NCI-H82 treated with DMSO at 0.1 percent for 48 hours (cell line): ENCODE data around the gene THRAP3.

ENCODE experiments used
- DNase-seq: peaks from one replicate; lab custom pipeline; 2025; ENCODE audit not compliant: unreplicated experiment; lab: John Stamatoyannopoulos, UW

Gene THRAP3

DNA sequence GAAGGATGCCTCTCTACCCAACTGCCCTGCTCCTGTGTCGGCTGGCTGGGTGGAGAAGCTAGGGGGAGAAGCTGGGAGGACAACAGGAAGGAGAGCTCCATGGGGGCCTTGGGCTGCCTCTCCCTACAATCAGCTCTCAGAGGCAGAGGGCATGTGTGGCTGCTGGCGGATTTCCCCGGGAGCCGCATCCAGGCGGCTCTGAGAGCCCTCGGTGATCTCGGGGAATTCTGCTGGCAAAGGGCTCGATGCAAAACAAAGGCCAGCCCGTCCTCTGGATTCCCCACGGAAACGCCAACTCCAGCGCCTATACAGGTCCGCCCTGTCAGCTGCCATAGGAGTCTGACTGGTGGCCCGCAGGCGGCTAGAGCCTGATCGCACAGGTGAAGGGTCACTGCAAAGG, 125.6 kb downstream of the THRAP3 start:
- no peak for DNase-seq

DNA sequence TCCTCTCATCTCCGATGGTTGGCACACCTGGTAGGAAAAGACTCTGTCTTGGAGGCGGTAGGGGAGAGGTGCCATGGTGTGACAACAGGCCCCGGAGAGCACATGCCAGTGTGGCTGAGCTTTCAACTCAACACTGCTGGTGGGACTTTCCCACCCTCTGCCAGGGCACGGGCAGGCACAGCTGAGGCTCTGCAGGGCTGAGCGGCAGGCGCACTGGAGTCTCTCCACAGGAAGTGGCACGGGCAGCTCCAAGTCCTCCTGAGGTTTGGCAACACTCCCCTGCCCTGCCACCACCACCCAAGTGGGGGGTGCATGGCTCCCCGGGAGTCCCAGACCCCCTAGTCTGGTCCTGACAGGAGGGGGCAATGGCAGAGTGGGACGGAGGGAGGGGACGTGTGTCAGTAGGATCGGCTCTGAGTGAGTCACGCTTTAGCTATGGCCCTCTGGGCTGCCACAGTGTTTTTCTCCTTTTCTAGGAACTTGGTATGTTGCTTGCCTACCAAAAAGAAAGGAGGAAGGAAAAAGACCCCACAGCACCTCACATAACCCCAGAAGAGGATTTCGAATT, 126.5 kb downstream of the THRAP3 start:
- no peak for DNase-seq

DNA sequence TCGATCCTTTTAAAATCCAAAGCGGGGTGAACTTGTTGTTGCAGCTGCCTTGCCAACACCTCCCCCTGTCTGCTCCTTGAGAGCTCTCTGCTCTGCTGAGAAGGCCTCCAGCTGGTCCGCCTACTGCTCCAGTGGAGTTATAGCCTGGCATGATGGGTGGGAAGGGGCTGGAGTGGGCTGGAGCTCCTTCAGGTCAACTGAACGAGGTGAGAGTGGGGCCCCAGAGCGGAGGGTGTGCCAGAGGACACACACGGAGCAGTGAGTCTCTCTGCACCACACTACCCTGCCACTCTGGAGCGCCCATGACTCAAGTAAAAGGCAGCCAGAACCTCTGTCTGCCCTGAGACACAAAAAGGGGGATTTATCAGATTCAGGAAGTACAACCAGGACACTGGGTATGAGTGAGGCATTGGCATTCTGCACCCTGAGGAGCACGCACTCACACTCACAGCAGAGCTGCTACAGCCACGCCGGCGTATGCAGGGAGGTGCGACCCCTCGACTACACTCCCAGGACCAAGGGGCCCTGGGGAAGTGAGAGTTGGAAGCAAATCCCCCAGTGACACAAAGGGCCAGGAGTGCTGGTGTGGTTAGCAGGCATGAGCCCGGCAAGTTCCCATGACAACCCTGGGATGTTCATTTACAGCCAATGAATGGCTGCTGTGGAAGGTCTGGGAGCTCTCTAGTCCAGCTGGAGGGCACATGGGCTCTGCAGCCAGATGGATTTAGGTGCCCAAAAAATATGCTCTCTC, 127.2 kb downstream of the THRAP3 start:
- no peak for DNase-seq

DNA sequence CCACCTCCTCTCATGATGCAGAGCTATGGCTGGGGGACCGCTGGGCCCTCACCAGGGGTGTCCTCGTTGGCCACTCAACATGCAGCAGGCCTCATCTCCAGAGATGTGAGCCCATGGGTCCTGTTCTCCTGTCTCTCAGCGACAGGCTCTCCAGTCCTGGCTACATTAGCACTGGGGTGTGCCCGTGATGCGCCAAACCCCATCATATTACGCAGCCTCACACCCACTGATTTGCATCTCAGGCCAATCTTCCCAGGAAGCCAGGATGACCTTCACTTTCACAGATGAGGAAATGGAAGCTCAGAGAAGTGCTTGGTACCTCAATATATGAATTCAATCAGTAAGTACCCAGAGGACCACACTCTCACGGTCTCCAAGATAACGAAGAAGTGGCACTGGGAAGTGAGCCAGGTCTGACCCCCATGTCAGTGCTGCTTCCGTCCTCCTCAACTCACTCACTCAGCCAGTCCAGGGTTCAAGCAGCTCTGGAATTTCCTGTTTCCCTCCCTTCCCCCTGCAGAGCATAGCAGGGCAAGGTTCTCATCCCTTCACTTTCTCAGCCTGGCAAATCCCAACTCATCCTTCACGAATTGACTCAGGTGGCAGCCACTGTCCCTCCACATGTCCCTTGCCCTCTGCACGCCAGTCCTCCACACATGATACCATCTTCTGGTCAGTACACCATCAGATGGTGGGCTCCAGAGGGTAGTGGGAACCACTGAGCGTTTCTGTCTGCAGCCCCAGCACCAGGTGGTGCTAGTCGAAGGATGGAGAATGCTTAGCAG, 128.1 kb downstream of the THRAP3 start:
- no peak for DNase-seq

DNA sequence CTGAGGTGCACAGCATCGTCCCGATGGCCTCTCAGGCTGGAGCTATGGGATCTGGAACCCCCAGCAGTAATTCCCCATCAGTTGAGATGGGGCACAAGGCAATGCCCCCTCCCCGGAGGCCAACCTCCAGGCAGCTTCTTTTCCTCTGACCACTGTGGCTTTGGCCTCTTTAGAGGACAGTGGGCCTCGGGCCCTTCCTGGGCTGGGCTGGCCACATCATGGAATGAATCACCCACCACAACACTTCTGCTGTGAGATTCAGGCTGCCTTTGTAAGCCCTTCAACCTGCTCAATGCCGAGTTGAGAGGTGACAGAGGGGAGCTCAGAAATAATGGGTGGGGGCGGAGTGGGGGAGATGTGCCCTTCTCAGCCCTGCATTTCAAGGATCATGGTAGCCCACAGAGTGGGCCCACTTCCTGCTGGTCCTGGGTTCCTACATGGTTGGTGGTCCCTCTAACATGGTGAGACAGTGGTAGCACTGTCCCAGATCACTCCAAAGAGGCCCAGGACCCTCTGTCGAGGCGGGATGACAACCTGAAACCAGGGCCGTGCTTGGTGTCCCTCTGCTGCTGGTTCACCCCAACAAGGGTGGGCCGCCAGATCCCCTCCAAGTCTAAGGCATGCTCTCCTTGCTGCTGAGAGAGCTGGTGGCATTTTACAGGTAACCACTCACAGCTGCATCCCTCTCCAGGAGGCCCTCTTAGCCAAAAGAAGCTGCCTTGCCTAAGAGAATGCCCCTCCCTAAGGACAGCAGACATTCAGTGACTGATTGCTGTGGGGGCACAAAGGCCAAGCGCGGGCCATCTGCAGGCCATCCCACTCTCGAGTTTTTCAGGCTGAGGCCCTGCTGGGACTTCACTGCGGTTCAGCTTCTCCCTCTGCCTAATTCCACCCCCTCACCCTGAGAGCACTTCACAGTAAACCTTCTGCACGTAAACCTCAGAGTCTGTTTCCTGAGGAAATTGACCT, 129.0 kb downstream of the THRAP3 start:
- DNase-seq, result no peak

DNA sequence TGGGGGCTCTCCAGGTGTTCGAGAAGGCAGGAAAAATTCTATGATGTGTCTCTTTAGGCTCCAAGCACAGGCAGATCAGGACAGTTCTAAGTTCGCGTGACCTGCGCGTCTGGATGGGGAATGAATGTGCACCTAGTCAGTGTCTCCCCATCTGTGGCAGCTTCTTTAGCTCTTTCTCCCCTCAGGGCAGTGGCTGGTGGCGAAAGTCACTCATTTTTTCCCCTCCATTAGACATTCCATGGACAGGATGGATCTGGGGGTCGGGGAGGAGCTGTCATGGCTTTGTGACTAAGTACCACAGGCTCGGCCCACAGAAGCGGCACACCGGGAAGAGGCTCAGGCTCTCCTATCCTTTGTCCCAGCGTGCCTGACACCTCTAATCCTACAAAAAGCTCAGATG, 130.2 kb downstream of the THRAP3 start:
- DNase-seq, result no peak
